GM18909 (cell line): ENCODE results near the gene NOTCH1.

Experiments
- ATAC-seq: cut with Tn5 transposase; IDR thresholded peaks from one replicate; pipeline ENCODE4 v1.9.1; 2021; ENCODE audit warnings: mild to moderate bottlenecking; ENCODE audit not compliant: unreplicated experiment, poor library complexity

NOTCH1 gene

DNA sequence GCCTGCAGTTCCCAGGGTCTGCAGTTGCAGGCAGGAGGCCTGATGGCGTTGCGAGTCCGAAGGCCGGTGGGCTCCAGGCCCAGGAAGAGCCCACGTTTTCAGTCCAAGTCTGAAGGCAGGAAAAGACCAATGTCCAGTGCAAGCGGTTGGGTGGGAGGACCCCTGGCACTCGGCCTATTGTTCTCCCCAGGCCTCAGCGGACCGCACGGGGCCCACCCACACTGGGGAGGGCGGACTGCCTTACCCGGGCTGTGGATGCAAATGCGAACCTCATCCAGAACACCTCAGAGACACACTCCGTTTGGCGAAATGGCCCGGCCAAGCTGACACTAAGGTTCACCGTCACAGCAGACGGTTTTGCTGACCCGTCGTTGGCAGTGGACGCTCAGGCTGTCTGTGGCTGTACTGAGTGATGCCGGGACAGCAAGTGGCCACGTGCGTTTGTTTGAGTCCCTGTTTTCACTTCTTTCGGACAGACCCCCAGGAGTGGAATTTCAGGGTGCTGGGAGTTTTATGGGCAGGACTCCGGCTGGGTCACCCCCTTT, 52.8 kb downstream of the NOTCH1 start:
- no peak for ATAC-seq

DNA sequence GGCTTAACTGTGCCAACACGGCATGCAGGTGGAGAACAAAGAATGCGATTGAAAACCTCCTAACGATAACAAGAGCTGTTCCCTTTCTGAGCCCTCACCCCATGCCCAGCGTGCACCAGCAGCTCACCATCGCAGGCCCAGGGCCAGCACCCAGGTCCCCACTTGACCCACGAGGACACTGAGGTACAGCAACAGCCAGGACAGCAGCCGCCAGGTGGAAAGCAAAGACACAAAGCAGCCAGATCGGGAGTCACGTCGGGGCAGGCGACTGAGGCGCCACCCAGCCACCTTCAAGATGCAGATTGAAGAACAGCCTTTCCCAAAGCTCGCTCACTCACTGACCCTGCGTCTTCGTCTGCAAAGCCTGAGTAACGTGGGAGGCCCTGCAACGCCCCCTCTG, 56.1 kb downstream of the NOTCH1 start:
- no peak for ATAC-seq

DNA sequence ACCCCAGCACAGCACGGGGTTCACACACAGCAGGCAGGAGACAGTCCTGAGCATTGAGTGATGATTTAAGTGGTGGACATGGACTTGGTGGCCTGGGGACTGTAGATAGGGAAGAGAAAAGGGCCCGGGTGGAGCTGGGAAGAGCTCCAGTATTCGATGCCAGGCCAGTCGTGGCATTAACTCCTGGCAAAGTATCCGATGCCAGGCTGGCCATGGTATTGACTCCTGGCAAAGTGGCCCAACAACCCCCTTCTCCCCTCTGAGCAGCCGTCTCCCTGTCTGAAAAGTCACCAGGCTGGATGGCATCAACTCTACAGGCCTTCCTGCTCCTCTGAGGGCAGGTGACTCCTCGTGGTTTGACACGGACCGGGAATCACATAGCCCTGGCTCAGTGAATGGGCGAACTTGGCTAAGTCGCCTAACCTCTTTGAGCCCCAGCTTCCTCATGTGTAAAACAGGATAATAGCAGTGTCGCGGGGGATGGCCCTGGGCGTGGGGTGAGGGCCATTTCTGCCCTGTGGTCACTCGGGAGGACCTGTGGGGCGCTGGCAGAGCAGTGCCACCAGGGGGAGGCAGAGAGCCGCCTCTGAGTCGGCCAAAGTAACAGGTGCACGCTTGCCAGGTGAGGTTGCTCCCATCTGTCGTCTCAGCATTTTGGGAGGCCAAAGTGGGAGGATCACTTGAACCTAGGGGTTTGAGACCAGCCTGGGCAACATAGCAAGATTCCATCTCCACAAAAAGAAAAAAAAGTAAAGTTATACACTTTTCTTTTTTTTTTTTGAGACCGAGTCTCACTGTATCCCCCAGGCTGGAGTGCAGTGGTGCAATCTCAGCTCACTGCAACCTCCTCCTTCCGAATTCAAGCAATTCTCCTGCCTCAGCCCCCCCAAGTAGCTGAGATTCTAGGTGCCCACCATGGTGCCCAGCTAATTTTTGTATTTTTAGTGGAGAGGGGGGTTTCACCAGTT, 57.3 kb downstream of the NOTCH1 start:
- ATAC-seq, result no peak

DNA sequence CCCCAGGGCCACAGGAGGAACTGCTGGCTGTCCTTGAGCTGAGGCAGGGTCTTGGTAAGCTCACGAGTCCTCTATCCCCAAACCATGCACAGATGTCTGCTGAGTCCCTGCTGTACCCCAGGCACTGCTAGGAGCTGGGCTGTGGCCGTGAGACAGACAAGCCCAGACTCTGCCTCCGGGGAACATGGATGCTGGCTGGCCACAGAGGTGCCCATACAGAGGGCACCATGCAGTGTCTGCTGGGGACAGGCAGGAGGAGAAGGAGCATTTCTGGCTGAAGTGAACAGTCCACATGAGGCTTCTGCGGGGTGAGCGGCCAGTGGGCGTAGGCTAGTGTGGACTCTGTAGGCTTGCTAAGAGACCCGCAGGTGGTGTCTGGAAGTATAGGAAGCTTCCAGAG, 58.2 kb downstream of the NOTCH1 start:
- no peak for ATAC-seq

DNA sequence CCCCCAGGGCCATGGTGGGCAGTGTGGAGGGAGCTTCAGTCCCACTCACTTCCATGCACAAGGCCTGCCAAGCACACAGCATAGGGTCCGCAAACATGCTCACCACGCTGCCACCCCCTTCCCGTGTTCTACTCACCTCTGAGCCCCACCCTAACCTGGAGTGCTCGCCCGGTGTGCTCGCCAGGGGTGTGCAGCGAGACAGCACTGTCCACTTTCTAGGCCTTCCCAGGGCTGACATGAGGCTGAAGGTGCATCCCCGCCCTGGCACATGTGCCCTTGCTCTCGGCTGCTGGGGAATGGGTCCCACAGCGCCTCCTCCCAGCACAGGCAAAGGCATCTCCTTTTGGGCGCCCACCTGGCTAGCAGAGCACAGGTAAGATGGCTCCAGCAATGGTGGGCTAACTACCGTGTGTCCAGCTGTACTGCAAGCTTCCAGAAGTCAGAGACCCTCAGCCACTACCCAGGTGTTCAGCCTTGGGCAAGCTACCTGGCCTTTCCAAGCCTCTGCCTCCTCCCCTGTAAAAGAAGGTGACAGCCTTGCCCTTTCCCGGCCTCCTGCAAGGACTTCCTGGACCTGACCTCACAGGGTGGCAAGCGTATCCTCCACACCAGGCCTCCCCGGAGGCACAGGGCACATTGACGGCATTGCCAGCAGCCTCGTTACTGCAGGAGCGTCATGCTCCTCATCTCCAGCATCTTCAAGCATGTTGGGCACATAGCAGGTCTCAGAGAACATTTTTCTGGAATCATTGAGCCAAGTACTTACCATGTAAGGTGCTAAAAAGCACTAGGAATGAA, 58.8 kb downstream of the NOTCH1 start:
- no peak for ATAC-seq

DNA sequence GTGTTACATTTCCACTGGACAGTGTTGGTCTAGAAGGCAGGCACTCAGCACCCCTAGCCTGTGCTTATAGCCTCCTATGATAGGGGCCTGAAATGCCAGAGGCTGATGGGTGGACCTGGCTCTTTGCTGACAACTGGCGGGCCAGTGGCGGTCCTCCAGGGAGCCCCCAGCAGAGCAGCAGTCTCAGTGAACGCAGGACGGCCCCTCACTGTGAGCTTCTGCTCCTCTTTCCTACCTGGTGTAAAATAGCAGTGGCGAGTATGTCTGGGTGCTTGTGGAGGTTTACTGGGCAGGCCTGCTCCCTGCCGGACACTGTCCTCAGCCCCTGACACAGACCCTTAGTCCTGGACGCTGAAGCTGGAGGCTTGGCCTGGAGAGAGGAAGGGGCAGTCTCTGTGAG, 59.7 kb downstream of the NOTCH1 start:
- ATAC-seq, result no peak

DNA sequence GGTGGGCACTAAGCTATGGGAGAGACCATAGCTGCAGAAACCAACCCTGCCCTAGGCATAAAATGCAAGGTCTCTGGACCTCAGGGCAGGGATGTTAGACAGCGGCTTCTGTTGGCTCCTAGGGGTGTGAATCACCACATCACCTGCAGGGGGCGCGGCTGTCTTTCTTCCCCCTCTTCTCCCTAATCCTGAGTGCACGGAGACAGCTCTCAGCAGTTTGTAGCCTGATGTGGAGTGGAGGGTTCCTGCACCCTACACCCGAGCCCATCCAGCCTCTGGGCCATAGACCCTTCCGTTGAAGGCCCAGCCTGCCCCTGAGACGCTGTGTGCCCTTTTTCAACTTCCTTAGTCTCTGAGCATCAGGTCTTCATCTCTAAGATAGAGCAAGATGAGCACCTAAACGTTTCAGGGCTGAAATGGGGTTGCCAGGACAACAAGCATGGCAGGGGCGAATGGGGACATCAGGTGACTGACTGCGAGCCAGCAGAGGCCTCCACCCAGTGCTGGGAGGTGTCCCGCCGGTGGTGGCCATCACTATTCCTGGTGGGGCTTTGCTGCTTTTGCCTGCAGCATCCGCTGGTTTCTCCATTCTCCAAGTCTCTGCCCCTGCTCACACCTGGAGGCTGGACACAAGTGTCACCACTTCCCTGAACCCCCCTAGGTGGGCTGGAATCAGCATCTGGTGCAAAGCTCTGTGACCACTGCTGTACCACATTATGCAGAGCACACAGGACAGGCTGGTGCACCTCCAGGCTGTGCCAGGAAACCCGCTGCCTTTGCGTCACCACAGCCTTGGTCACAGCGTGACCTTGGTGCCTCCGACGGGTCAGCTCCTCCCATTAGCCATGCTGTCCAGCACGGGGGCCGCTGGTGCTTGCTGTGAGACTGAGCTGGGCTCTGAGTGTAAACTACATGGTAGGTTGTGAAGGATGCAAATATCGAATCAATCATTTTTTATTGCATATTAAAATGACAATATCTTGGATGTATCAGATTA, 60.5 kb downstream of the NOTCH1 start:
- ATAC-seq, result no peak

DNA sequence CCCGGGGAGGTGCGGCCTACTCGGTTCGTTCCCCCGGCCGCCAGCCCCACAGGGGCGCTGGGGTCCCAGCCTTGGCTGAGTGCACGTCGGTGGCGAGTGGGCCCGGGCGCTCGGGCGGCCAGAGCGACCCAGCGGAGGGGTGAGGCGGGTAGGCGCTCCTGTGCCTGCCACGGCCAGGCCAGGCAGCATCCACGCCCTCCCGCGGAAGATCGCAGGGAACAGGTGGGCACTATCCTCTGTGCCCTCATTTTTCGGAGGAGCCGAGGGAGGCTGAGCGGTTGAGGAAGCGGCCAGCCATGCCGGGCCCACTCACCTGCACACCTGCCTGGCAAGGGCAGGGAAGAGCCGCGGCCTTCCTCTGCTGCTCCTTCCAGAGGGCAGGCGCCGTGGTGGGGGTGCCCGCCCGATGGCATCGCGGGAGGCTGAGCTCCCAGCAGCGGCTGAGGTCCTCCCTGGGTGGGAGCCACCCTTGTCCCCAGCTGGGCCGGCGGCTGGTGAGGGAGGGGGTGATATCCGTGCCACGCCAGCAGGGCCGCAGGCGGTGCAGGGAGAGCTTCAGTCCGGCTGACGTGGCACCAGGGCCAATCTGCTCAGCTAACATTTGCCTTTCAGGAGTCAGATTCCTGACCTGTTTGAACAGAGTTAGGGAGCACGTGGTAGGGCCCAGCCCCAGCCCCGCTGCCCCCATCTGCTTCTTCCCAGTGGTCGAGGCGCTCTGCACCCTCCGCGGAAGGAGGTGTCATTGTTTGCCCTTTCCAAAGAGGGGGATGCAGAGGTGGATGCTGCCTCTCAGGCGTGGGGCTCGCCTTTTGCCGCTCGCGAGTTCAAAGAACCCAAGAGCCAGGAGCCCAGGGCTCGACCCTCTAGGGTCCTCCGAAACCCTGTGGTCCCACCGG, 61.4 kb downstream of the NOTCH1 start:
- no peak for ATAC-seq

DNA sequence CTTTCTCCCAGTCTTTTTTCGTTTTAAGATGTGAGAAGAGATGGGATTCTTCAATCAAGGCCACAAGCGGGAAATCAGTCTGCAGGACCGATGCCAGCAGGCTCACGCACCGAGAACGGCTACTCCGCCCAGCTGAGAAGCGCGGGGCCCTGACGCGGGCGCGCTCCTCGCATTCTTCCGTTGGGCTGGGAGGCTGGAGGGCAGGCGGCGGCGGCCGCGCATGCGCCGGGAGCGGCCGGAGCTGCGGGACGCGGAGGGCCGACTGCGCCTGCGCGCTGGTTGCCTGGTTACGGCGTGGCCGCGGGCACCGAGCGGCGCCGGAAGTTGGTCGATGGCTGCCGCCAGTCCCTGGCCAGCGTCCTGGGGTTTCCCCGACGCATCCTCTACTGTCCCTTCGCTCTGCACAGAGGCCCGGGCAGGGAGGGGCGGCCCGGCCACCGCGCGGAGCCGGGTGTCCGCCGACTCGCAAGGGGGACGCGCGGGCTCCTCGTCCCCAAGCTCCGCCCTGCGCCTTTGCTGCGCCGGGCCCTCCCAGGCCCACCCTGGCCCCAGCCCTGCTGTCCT, 62.2 kb downstream of the NOTCH1 start:
- peak; percentile 69 for ATAC-seq

DNA sequence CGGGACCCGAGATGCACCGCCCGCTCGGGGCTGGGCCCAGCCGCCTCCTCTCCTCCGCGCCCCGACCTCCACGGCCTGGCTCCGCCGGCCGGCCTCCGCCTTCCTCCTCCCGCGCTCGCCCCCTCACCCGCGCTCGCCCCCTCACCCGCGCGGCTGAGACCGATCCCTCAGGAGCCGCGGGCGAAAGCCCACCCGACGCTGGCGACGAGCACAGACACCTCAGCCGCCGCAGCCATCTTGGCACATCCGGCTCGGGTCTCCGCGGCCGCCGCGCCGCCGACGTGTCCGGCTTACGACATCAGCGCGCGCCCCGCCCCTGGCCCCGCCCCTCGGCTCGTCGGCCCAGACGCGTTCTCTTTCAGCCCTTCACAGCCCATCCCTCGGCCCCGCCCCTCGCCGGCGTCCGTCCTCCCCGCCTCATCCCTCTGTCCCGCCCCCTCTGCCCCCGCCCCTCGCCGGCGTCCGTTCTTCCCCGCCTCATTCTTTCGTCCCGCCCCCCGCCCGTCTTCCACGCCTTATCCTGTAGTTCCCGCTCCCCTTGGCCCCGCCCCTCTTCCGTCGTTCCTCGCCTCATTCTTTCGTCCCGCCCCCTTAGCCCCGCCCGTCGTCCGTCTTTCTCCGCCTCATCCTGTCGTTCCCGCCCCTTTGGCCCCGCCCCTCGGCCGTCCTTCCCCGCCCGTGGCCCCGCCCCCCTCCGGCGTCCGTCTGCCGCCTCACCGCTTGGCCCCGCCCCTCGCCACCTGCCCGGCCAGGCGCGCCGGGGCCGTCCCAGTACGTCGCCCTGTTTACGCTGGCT, 62.9 kb downstream of the NOTCH1 start, which contains the start of gene SEC16A:
SEC16A (minus strand) TSS at position 248 of the 796 bp plus-strand sequence. CDS start 5,425 bp downstream, outside the sequence.
- ATAC-seq, result peak; percentile 60

DNA sequence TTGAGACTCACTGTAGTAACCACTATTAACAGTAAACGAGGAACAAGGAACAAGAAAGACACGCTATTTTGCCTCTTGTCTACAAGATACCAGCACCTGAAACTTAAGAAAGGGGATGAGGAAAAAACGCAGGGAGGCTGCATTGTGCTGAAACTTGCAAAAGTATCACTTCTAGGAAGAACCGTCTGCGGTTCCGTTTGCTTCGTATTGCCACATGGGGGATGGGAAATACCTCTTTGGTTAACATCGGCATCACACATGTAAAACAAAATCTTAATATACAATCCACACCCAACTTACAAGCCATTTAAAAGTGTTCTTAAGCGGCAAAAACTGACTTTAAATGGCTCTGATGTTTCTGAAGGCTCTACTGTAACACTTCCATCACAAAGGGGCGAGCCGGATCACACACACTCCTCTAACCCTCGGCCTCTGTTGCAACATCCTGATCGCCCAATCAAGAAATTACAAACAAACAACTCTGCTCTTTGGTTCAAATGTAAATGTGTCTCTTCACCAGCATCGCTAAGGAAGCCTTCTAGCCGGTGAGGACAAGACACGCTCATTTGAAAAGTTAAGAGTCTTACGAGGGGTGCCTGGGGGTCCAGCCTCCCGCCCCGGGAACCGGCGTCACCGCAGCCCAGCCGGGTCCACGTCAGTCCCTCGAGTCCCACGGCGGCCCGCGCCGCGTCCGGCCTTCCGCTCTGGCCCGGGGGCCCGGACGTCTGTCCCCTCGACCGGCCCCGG, 63.6 kb downstream of the NOTCH1 start:
- ATAC-seq, result no peak

DNA sequence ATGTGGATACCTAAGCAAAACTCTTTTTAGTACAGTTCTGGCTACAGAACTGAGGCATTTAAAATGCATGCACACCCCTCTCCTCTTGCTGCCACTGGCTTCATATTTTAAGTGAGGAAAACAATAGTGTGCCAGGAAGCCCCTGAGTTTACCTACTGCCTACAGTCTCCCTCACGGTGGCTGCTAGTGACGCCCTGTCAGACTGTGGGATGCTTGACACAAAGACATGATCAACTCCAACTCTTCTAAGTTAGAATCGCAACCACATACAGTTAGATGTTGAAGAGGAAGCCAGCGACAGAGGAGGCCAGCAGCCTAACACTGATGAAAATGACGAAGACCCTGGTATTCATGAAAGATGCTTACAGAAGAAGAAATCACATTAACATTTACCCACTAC, 64.3 kb downstream of the NOTCH1 start:
- no peak for ATAC-seq

DNA sequence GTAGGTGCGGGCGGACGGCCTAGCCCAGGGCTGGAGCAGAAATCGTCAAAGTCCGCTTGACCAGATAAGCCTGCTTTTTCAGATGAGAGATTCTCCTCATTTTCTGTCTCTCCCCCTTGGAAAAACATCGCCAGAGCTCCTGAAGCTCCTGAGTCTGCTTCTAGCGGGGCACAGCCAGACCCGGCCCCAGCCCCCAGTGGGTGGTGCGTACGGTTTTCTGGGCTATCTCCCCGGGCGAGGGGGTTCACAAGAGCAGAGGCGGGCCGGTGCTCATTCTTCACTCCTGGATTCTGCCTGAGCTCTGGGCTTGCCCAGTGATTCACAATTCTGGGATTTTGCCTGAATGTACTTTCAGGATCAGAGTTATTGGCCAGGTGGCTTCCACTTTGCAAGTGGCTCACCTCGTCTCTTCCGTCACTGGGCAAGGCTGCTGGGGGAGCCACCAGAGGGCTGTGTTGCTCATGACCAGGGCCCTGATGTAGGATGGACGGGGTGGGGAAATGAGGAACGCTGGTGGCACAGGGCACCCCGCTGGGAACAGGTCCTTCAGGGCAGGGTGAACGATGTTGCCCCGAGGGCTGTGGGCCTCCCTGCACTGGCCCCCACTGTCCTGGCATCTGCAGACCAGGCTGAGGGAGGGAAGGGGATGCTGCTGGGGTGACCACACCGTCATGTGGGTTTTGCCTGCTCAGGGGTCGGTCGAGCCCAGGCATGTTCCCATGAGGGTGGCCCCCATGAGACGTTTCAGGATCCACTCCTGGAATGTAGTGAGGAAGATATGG, 69.3 kb downstream of the NOTCH1 start:
- ATAC-seq, result no peak

DNA sequence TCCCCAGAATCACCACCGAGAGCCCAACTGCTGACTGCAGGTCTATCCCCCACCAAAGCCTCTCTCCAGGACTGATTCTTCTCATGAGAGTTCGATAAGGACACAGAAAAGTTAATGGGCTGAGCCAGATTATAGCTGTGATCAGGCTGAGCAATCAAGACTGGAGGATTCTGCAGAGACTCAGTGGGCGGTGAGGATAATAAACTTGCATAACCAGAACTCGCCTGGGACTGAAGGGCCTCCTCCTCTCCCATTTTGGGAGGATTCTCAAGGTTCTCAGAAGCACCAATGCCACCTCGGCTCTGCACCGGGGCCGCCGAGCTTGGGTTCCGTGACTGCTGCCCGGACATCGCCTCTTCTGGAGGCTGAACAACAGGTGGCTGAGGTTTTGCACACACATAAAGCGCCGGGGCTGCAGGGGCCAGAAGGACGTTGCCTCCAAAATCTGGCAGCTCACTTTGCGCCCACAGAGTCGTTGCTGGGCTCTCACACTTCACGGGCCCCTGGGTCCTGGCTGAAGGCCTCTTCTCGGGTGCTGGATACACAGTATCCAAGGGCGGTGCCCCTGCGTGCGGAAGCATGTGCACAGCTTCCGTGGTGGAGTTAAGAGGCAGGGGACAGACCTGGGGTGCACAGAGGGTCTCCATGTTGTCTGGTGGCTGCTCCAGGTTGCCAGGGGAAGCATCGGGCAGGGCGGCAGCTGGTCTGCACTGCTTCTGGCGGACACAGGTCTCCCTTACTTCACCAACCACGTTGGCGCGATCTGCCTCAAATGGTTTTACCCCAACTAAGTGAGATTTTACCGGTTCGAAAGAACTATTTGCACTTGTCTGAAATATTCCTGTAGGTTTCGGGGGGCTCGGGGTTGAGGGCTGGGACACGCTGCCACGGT, 70.6 kb downstream of the NOTCH1 start:
- ATAC-seq, result no peak

DNA sequence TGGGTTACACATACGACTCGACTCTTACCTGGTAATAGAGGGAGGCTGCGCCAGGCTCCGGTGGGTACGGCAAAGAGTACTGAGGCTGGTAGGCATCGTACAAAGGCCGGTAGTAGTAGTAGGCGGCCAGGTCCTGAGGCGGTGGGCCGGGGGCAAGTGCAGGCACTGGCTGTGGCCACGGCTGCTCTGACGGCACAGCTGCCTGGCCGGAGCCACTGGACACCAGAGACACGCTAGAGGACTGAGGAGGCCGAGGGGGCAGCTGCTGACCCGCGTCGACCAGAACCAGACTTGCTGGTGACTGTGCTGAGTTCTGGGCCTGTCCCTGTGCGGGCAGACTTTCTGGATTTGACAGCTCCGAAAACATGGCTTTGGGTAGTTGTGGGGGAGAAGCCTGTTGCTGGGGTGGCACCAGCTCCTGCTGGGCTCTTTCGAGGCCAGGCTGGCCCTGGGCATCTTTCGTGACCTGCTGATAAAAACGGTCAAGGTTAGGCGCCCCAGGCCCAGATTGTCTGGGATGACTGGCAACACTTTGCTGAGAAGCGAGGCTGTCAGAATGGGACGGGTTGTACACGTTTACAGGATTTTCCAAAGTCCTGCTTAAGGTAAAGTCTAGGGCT, 71.7 kb downstream of the NOTCH1 start:
- ATAC-seq, result no peak
